Hepatocyte (in vitro differentiated cells): ENCODE measurements around the gene SHISA7. TPM values are rescaled to one million over a fixed set of nuclear protein-coding genes. Genes with fewer than 3 reads are reported as not detected.
A peak's percentile ranks its signal among the peaks of the same experiment; 100 is the strongest.
"Not testable (repeated sequence)": the region's sequence is repeated elsewhere in the genome, so short reads cannot be mapped to it uniquely, and the experiment has no call there.

ENCODE experiments used
- DNase-seq: peaks from one replicate; pipeline ENCODE4 v3.0.0-alpha.2; 2016; ENCODE audit warnings: low spot score
- H2AFZ ChIP-seq: fragments of 200-600 bp; sonication (generic); 2 replicates; pipeline ENCODE4 v1.6.0; 2016; ENCODE audit warnings: antibody characterized with exemption, mild to moderate bottlenecking
- H3K27ac ChIP-seq: fragments of 200-600 bp; sonication (generic); 2 replicates; pipeline ENCODE4 v1.5.1; 2016; ENCODE audit warnings: mild to moderate bottlenecking
- H3K27me3 ChIP-seq: fragments of 200-600 bp; sonication (generic); 2 replicates; pipeline ENCODE4 v1.6.1; 2016
- H3K36me3 ChIP-seq: fragments of 200-600 bp; sonication (generic); replicated peaks from 2 replicates; pipeline ENCODE4 v1.5.1; 2016; ENCODE audit warnings: low read depth; ENCODE audit not compliant: insufficient read depth
- H3K4me1 ChIP-seq: fragments of 200-600 bp; sonication (generic); 2 replicates; pipeline ENCODE4 v1.5.1; 2016; ENCODE audit warnings: mild to moderate bottlenecking, moderate library complexity; ENCODE audit not compliant: insufficient read depth
- H3K4me2 ChIP-seq: fragments of 200-600 bp; sonication (generic); 2 replicates; pipeline ENCODE4 v1.6.0; 2016
- H3K4me3 ChIP-seq: fragments of 200-600 bp; sonication (generic); 2 replicates; pipeline ENCODE4 v1.5.1; 2016; ENCODE audit warnings: mild to moderate bottlenecking
- H3K79me2 ChIP-seq: fragments of 200-600 bp; sonication (generic); 2 replicates; pipeline ENCODE4 v1.6.0; 2017; ENCODE audit warnings: mild to moderate bottlenecking
- H3K9me2 ChIP-seq: fragments of 200-600 bp; sonication (generic); replicated peaks from 2 replicates; pipeline ENCODE4 v1.6.0; 2017; ENCODE audit warnings: mild to moderate bottlenecking; ENCODE audit not compliant: insufficient read depth
- H3K9me3 ChIP-seq: fragments of 200-600 bp; sonication (generic); 2 replicates; pipeline ENCODE4 v1.5.1; 2016; ENCODE audit warnings: low read depth, mild to moderate bottlenecking
- H4K20me1 ChIP-seq: fragments of 200-600 bp; sonication (generic); 2 replicates; pipeline ENCODE4 v1.6.0; 2016; ENCODE audit warnings: mild to moderate bottlenecking; ENCODE audit not compliant: insufficient read depth, poor library complexity, severe bottlenecking
- CTCF ChIP-seq: fragments of 200-600 bp; sonication (generic); IDR thresholded peaks from 2 replicates; pipeline ENCODE4 v1.5.1; 2016; ENCODE audit warnings: antibody characterized with exemption, mild to moderate bottlenecking; ENCODE audit not compliant: poor library complexity
- EZH2 ChIP-seq: fragments of 200-600 bp; sonication (generic); IDR thresholded peaks from 2 replicates; pipeline ENCODE4 v1.6.1; 2016; ENCODE audit warnings: antibody characterized with exemption, mild to moderate bottlenecking, borderline replicate concordance
- EZH2phosphoT487 ChIP-seq: fragments of 200-600 bp; sonication (generic); IDR thresholded peaks from one replicate; pipeline ENCODE4 v1.6.1; 2018; ENCODE audit warnings: antibody characterized with exemption, mild to moderate bottlenecking, low read depth, moderate library complexity; ENCODE audit not compliant: unreplicated experiment, severe bottlenecking
- WGBS: methylation state at CpG from one replicate; pipeline ENCODE4 v1.1.6; 2016; ENCODE audit warnings: low lambda C conversion rate; ENCODE audit errors: missing lambda C conversion rate; 5-methylcytosine and 5-hydroxymethylcytosine counted together
- polyA plus RNA-seq: library from polyadenylated mRNA; unstranded; fragments of >200 nt; fragmentation: Nextera tagmentation; extraction: Ambion mirVana; gene quantifications from 2 replicates; pipeline ENCODE4 v1.2.1, GENCODE V29; 2016
- total RNA-seq: library from RNA; depleted of rRNA; stranded (reverse); fragments of >200 nt; gene quantifications from 2 replicates; pipeline ENCODE4 v1.2.3, GENCODE V29; 2014

The SHISA7 gene
- total and polyA plus RNA-seq, 2 experiments from 2014 or later: not detected

- Histone ChIP-seq H3K36me3 (no peaks in the 10 kb centered on the region), H3K27ac (no peak overlapping the region), H3K79me2 (peaks cover 37% of the 10 kb centered on the region), H3K9me2 (no peaks in the 10 kb centered on the region), H4K20me1 (peaks cover 5% of the 10 kb centered on the region), H3K27me3 (no peaks in the 10 kb centered on the region), H3K9me3 (no peaks in the 10 kb centered on the region), H2AFZ (no peak overlapping the region), H3K4me1 (peaks cover 10% of the 10 kb centered on the region), H3K4me2 (peak overlapping the region; percentile 87), H3K4me3 (no peak overlapping the region)
- 93% methylated on average over 5 of the region's 5 CpGs for WGBS
- DNase-seq: no peak
- no peak for TF ChIP-seq EZH2
- no peak for TF ChIP-seq EZH2phosphoT487
- no peak for TF ChIP-seq CTCF
Observed at GRCh38 chr19:55405638-55406037, 37.5 kb downstream of the SHISA7 start.

- no peak overlapping the region for H3K4me2 ChIP-seq
- H3K9me2 ChIP-seq: no peaks in the 10 kb centered on the region
- H3K4me3 ChIP-seq: no peak overlapping the region
- H3K79me2 ChIP-seq: peaks cover 37% of the 10 kb centered on the region
- peaks cover 10% of the 10 kb centered on the region for H3K4me1 ChIP-seq
- TF ChIP-seq EZH2: no peak
- TF ChIP-seq EZH2phosphoT487: no peak
- TF ChIP-seq CTCF: no peak
- H3K36me3 ChIP-seq: no peaks in the 10 kb centered on the region
- DNase-seq: no peak
- WGBS: 100% methylated on average over 2 of the region's 2 CpGs
- H2AFZ ChIP-seq: no peak overlapping the region
- H4K20me1 ChIP-seq: peaks cover 5% of the 10 kb centered on the region
- H3K9me3 ChIP-seq: no peaks in the 10 kb centered on the region
- no peaks in the 10 kb centered on the region for H3K27me3 ChIP-seq
- H3K27ac ChIP-seq: no peak overlapping the region
Observed at GRCh38 chr19:55402509-55402908, 40.6 kb downstream of the SHISA7 start.

GRCh38 chr19:55401390-55401789 lies 41.7 kb downstream of the SHISA7 start:
- H3K79me2 ChIP-seq: peaks cover 27% of the 10 kb centered on the region
- H3K9me2 ChIP-seq, H3K9me3 ChIP-seq, H3K4me2 ChIP-seq, H2AFZ ChIP-seq, H3K27me3 ChIP-seq, H4K20me1 ChIP-seq, DNase-seq, H3K4me3 ChIP-seq, H3K27ac ChIP-seq, H3K4me1 ChIP-seq, H3K36me3 ChIP-seq: not testable (repeated sequence)
- WGBS: 92% methylated on average over 21 of the region's 28 CpGs

- Histone ChIP-seq H3K9me3 (no peaks in the 10 kb centered on the region), H3K9me2 (no peaks in the 10 kb centered on the region)
- TF ChIP-seq EZH2 (no peak), CTCF (no peak), EZH2phosphoT487 (no peak)
Observed at GRCh38 chr19:55400281-55401087, 42.6 kb downstream of the SHISA7 start.

More at GRCh38 chr19:55400281-55401087, 42.6 kb downstream of the SHISA7 start:
- H3K27me3 ChIP-seq: no peaks in the 10 kb centered on the region
- no peak overlapping the region for H3K4me2 ChIP-seq
- no peaks in the 10 kb centered on the region for H3K36me3 ChIP-seq
- no peaks in the 10 kb centered on the region for H3K4me1 ChIP-seq
- DNase-seq: no peak
- no peak overlapping the region for H2AFZ ChIP-seq
- H4K20me1 ChIP-seq: no peaks in the 10 kb centered on the region
- H3K79me2 ChIP-seq: peaks cover 18% of the 10 kb centered on the region
- H3K27ac ChIP-seq: no peak overlapping the region
- no peak overlapping the region for H3K4me3 ChIP-seq
- 95% methylated on average over 14 of the region's 14 CpGs for WGBS
